Spleen (tissue), 11 donors: ENCODE results near the gene RILPL1. TPM values are rescaled to one million over a fixed set of nuclear protein-coding genes. Genes with fewer than 3 reads are reported as not detected.
A peak's percentile ranks its signal among the peaks of the same experiment; 100 is the strongest.
"Not testable (repeated sequence)": the region's sequence is repeated elsewhere in the genome, so short reads cannot be mapped to it uniquely, and the experiment has no call there.

Experiments
- DNase-seq: peaks from one replicate; pipeline ENCODE4 v3.0.0-alpha.2; 2020
- H3K27ac ChIP-seq, 8 donors: fragments of 200-600 bp; sonication (generic) in 7 of 8; 1 replicate in 4 of 8; 2 replicates in 4 of 8; pipeline versions ENCODE4 v1.5.0 to v1.8.0; 2016 to 2021; ENCODE audit warnings: inconsistent platforms in 4 of 8, mild to moderate bottlenecking in 4 of 8, moderate library complexity in 1 of 8
- H3K27me3 ChIP-seq, 7 donors: fragments of 200-600 bp; sonication (generic) in 6 of 7; replicated peaks in 1 of 7; 1 replicate in 4 of 7; 2 replicates in 3 of 7; pipeline versions ENCODE4 v1.5.0 to v1.8.0; 2016 to 2021; ENCODE audit warnings: inconsistent platforms in 3 of 7, mild to moderate bottlenecking in 1 of 7
- H3K36me3 ChIP-seq, 6 donors: fragments of 200-600 bp; sonication (generic) in 5 of 6; 1 replicate in 4 of 6; 2 replicates in 2 of 6; pipeline versions ENCODE4 v1.5.0 to v1.8.0; 2016 to 2021; ENCODE audit warnings: inconsistent platforms in 2 of 6
- H3K4me1 ChIP-seq, 6 donors: fragments of 200-600 bp; sonication (generic) in 5 of 6; 1 replicate in 3 of 6; 2 replicates in 3 of 6; pipeline versions ENCODE4 v1.5.0 to v1.8.0; 2016 to 2021; ENCODE audit warnings: inconsistent platforms in 3 of 6
- H3K4me3 ChIP-seq, 8 donors: fragments of 200-600 bp; sonication (generic) in 7 of 8; 1 replicate in 4 of 8; 2 replicates in 4 of 8; pipeline versions ENCODE4 v1.5.0 to v1.8.0; 2016 to 2021; ENCODE audit warnings: inconsistent platforms in 4 of 8, mild to moderate bottlenecking in 4 of 8, moderate library complexity in 2 of 8
- H3K9me3 ChIP-seq, 8 donors: fragments of 200-600 bp; sonication (generic) in 7 of 8; 1 replicate in 4 of 8; 2 replicates in 4 of 8; pipeline versions ENCODE4 v1.5.0 to v1.8.0; 2016 to 2021; ENCODE audit warnings: inconsistent platforms in 4 of 8
- POLR2A ChIP-seq, 3 donors: fragments of 450-650 bp; IDR thresholded peaks; one replicate each; pipeline ENCODE4 v1.5.1; 2017; ENCODE audit warnings: antibody characterized with exemption in 3 of 3, mild to moderate bottlenecking in 1 of 3
- POLR2AphosphoS5 ChIP-seq, 3 donors: sonication (generic); formaldehyde crosslinking; IDR thresholded peaks; one replicate each; pipeline ENCODE4 v1.5.1; 2017; ENCODE audit warnings: antibody characterized with exemption in 3 of 3
- WGBS, 5 donors: extraction: QIAGEN DNeasy Blood & Tissue Kit in 3 of 5; methylation state at CpG; one replicate each; pipeline versions ENCODE4 v1.1.5 to v1.1.7; 2013 to 2018; 5-methylcytosine and 5-hydroxymethylcytosine counted together
- intact Hi-C: fragments of 100-400 bp; cut with DNase I; formaldehyde crosslinking; loops from one replicate; pipeline ENCODE4 v1.15.0; 2023; ENCODE audit warnings: low total_unique reads
- polyA plus RNA-seq, 3 donors: library from polyadenylated mRNA; stranded (reverse); fragments of 200-250 nt; gene quantifications; one replicate each; pipeline ENCODE4 v1.2.1, GENCODE V29; 2013
- total RNA-seq, 7 donors: library from RNA; depleted of rRNA in 3 of 7; stranded (reverse); fragments of >200 nt in 3 of 7; fragmentation: NEBNext Ultra II Directional in 4 of 7; extraction: Animal tissue kit (Norgen Biotek cat#: 25700) in 4 of 7; gene quantifications; one replicate each; pipeline versions ENCODE4 v1.1.0 to v1.2.1, GENCODE V29; 2016 to 2021
- TF ChIP-seq, protein P1 (sequence below), 11 experiments: fragments of 200-600 bp in 7 of 11; fragments of 450-650 bp in 4 of 11; sonication (generic) in 4 of 11; IDR thresholded peaks in 8 of 11; conservative IDR thresholded peaks in 3 of 11; 1 replicate in 7 of 11; 2 replicates in 4 of 11; pipeline versions ENCODE4 v1.4.0 to v1.8.0; 2016 to 2021; ENCODE audit warnings: antibody characterized with exemption in 11 of 11, inconsistent platforms in 4 of 11, mild to moderate bottlenecking in 1 of 11
- donor health status: healthy with polysubstance abuse.
- donor health status: DM: no; HTN: no; CAD: no; lungs with moderate emphysema.
- donor health status: DM: no; HTN: no; CAD: no.
- donor health status: Bipolar disorder and iron deficiency.
- donor health status: healthy.
- donor health status: DM: no; HTN: no; CAD: no.
- donor health status: DM: yes; HTN: yes; CAD: no.

RILPL1 gene
- total and polyA plus RNA-seq, 10 donors, result 3.2 to 13.6 (median 9.0) TPM

DNA sequence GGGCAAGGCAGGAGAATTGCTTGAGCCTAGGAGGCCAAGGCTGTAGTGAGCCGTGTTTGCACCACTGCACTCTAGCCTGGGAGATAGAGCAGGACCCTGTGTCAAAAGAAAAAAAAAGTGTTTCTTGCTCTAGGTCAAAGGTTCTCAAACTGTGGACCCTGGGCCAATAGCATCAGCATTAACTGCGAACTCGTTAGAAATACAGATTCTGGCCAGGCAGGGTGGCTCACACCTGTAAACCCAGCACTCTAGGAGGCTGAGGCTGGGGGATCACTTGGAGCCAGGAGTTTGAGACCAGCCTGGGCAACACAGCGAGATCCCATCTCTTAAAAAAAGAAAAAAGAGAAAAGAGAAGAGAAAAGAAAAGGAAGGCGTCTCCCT is 97.9 kb downstream of the RILPL1 start:
- Histone ChIP-seq H3K9me3 (no peaks in the 10 kb centered on the region), H3K27ac (peak overlapping the region; percentile 78 to 98 (median 92))

DNA sequence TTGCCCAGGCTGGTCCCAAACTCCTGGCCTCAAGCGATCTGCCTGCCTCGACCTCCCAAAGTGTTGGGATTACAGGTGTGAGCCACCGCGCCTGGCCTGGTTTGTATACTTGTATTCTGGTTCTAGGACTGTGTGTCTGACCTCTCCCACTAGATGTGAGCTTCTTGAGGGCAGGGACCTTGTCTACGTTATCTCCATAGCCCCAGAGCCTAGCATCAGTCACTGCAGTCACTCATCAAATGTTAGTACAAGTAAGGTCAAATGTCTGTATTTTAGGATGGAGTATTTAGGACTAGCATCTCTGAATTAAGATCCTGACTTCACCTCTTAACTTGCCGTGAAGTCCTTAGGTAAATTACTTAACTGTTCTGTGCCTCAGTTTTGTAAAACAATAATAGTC is 99.9 kb downstream of the RILPL1 start:
- TF ChIP-seq, protein P1, sequence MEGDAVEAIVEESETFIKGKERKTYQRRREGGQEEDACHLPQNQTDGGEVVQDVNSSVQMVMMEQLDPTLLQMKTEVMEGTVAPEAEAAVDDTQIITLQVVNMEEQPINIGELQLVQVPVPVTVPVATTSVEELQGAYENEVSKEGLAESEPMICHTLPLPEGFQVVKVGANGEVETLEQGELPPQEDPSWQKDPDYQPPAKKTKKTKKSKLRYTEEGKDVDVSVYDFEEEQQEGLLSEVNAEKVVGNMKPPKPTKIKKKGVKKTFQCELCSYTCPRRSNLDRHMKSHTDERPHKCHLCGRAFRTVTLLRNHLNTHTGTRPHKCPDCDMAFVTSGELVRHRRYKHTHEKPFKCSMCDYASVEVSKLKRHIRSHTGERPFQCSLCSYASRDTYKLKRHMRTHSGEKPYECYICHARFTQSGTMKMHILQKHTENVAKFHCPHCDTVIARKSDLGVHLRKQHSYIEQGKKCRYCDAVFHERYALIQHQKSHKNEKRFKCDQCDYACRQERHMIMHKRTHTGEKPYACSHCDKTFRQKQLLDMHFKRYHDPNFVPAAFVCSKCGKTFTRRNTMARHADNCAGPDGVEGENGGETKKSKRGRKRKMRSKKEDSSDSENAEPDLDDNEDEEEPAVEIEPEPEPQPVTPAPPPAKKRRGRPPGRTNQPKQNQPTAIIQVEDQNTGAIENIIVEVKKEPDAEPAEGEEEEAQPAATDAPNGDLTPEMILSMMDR (IDR thresholded peaks at IDR 0.05 in 8 of 11, conservative IDR thresholded peaks at IDR 0.05 in 3 of 11), result no peak
- no peak for TF ChIP-seq POLR2A (IDR thresholded peaks at IDR 0.05)
- TF ChIP-seq POLR2AphosphoS5 (IDR thresholded peaks at IDR 0.05), result no peak
- Histone ChIP-seq H3K36me3 (peaks cover 0 to 32% (median 21%) of the 10 kb centered on the region in 6 donors), H3K27ac (peak overlapping the region; percentile 78 to 98 (median 92)), H3K4me1 (peaks cover 33 to 84% (median 61%) of the 10 kb centered on the region in 6 donors), H3K27me3 (no peaks in the 10 kb centered on the region), H3K4me3 (peak overlapping the region in 7 of 8 donors; percentile 13 to 97 (median 85)), H3K9me3 (no peaks in the 10 kb centered on the region)
- WGBS, 5 donors, result 79 to 95% (median 88%) methylated on average over 6 of the region's 6 CpGs
- intact Hi-C loops, result no loop called here
- no peak for DNase-seq

More for the DNA sequence above, 97.9 kb downstream of the RILPL1 start:
- TF ChIP-seq POLR2AphosphoS5 (IDR thresholded peaks at IDR 0.05) (no peak), POLR2A (IDR thresholded peaks at IDR 0.05) (no peak)
- TF ChIP-seq, protein P1 (IDR thresholded peaks at IDR 0.05 in 8 of 11, conservative IDR thresholded peaks at IDR 0.05 in 3 of 11), result peak in 1 of 11 experiments; percentile 7
- intact Hi-C loops, result no loop called here
- peaks cover 33 to 69% (median 58%) of the 10 kb centered on the region in 6 donors for H3K4me1 ChIP-seq
- H3K36me3 ChIP-seq, result peaks cover 0 to 12% (median 3%) of the 10 kb centered on the region in 6 donors
- peak overlapping the region; percentile 74 to 97 (median 89) for H3K4me3 ChIP-seq
- H3K27me3 ChIP-seq, result no peaks in the 10 kb centered on the region
- WGBS, 5 donors, result 23 to 47% (median 28%) methylated on average over 4 to 5 of the region's 5 CpGs
- no peak for DNase-seq

DNA sequence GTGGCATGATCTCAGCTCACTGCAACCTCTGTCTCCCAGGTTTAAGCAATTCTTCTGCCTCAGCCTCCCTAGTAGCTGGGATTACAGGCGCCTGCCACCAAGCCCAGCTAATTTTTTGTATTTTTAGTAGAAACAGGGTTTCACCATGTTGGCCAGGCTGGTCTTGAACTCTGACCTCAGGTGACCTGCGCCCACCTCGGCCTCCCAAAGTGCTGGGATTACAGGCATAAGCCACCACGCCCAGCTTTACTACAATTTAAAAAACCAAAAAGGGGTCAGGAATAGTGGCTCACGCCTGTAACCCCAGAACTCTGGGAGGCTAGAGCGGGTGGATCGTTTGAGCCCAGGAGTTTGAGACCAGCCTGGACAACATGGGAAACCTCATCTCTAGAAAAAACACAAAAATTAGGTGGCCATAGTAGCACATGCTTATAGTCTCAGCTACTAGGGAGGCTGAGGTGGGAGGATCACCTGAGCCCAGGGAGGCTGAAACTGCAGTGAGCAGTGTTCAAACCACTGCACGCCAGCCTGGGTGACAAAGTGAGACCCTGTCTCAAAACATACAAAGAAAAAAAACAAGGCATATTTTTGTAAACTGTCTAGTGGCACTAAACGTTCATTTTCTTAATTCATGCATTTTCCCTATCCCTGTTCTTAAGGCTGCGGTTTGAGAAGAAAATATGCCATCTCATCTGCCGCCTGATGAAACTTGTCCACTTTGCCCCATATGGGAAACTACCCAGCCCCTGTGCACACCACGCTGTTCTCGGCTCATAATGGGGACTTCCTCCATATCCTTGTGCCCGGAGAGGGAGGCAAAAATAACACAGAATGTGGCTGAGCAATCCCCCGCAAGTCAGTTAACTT is 101.3 kb downstream of the RILPL1 start:
- H3K9me3 ChIP-seq, H3K27me3 ChIP-seq, DNase-seq, intact Hi-C loops: not testable (repeated sequence)
- Histone ChIP-seq H3K4me1 (peaks cover 35 to 89% (median 70%) of the 10 kb centered on the region in 6 donors), H3K27ac (peak overlapping the region; percentile 57 to 98 (median 92)), H3K4me3 (peak overlapping the region in 7 of 8 donors; percentile 12 to 97 (median 85)), H3K36me3 (peaks cover 0 to 46% (median 24%) of the 10 kb centered on the region in 6 donors)
- TF ChIP-seq POLR2AphosphoS5 (IDR thresholded peaks at IDR 0.05), result peak in 1 of 3 donors; percentile 68
- WGBS, 5 donors, result 44 to 54% (median 50%) methylated on average over 15 of the region's 15 CpGs

DNA sequence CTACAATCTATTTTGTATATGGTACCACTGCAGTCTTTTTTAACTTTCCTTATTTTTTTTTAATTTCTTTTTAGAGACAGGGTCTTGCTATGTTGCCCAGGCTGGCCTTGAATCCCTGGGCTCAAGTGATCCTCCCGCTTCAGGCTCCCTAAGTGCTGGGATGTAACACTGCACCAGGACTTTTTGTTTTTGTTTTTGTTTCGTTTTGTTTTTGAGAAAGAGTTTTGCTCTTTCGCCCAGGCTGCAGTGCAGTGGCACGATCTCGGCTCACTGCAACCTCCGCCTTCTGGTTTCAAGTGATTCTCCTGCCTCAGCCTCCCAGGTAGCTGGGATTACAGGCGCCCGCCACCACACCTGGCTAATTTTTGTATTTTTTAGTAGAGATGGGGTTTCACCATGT is 104.4 kb downstream of the RILPL1 start:
- H3K27me3 ChIP-seq, H3K9me3 ChIP-seq, DNase-seq, H3K4me3 ChIP-seq, intact Hi-C loops: not testable (repeated sequence)
- WGBS, 5 donors, result 93 to 98% (median 94%) methylated on average over 8 of the region's 8 CpGs
- H3K4me1 ChIP-seq, result peaks cover 22 to 76% (median 55%) of the 10 kb centered on the region in 6 donors
- peak overlapping the region in 2 of 8 donors; percentile 73 to 80 for H3K27ac ChIP-seq
- peaks cover 0 to 77% (median 24%) of the 10 kb centered on the region in 6 donors for H3K36me3 ChIP-seq

DNA sequence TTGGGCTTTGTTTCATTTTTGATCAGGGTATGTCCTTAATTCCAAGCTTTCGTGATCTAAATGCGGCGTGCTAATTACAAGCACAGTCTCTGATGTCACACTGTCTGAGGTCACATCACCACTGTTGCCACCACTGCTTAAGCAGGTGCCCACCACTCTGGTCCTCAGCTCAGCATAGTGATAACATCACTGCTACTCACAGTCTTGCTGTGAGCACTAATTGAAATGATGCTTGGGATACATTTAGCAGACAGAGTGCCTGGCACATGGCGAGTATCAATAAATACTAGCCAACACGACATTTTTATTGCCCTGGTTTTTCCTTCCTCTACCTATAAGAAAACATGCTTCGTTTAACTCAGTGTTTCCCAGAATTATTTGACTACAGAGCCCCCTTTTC is 104.9 kb downstream of the RILPL1 start:
- Histone ChIP-seq H3K9me3 (no peaks in the 10 kb centered on the region), H3K27ac (peak overlapping the region in 5 of 8 donors; percentile 62 to 81 (median 79)), H3K4me3 (no peak overlapping the region), H3K27me3 (no peaks in the 10 kb centered on the region), H3K4me1 (peaks cover 17 to 71% (median 50%) of the 10 kb centered on the region in 6 donors), H3K36me3 (peaks cover 0 to 82% (median 24%) of the 10 kb centered on the region in 6 donors)
- DNase-seq, result no peak
- TF ChIP-seq POLR2A (IDR thresholded peaks at IDR 0.05) (no peak), POLR2AphosphoS5 (IDR thresholded peaks at IDR 0.05) (peak in 1 of 3 donors; percentile 18)
- 82 to 88% (median 84%) methylated on average over 6 of the region's 6 CpGs for WGBS, 5 donors
- intact Hi-C loops, result no loop called here
